ENCODE measurements around the gene TMOD1.

TMOD1 gene

DNA sequence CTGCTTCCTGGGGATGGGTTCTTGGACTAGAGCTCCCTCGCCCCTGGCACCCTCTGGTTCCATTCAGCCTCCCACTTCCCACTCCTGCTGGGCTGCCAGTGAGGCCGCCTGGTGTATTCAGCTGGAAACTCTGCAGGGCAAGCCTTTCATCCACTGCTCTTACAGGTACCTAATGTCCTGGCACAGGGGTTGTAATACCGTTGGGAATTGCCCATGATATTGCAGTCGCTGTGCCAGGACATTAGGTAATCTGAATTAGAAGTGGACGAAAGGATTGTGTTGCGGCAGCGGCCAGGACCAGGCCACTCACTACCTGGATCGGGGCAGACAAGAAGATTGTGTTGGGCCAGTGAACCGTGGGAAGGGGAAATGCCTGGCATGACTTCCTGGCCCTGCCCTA is 13.1 kb downstream of the TMOD1 start:
- no peaks in the 10 kb centered on the region for H3K9me2 ChIP-seq (ENCODE audit: low read depth, low read length)
- no peak overlapping the region for H3K9ac ChIP-seq (ENCODE audit: low read length)
- H3K79me2 ChIP-seq (ENCODE audit: insufficient read depth, low read length): no peaks in the 10 kb centered on the region
- H3K4me2 ChIP-seq (ENCODE audit: low read length): no peak overlapping the region
- H3F3A ChIP-seq (ENCODE audit: insufficient read depth, low read length): no peaks in the 10 kb centered on the region
- no peaks in the 10 kb centered on the region for H3K9me3 ChIP-seq (ENCODE audit: low read length)
- H3K4me1 ChIP-seq (ENCODE audit: insufficient read depth, low read length, severe bottlenecking): no peaks in the 10 kb centered on the region
- H2AFZ ChIP-seq (ENCODE audit: low read length): no peak overlapping the region
- TF ChIP-seq CTCF (IDR thresholded peaks at IDR 0.05; ENCODE audit: low read length) (no peak), EZH2 (IDR thresholded peaks at IDR 0.05; ENCODE audit: borderline replicate concordance, low read length) (no peak)
- H3K4me3 ChIP-seq (ENCODE audit: low read depth, low read length, poor library complexity, severe bottlenecking): no peak overlapping the region
- H3K36me3 ChIP-seq (ENCODE audit: insufficient read depth, low read length): no peaks in the 10 kb centered on the region
- H3K27ac ChIP-seq (ENCODE audit: low read depth, low read length, poor library complexity, severe bottlenecking): no peak overlapping the region
- no peaks in the 10 kb centered on the region for H3K27me3 ChIP-seq (ENCODE audit: insufficient read depth, low read length)
- H4K20me1 ChIP-seq (ENCODE audit: insufficient read depth, low read length): no peaks in the 10 kb centered on the region

- H3K79me2 ChIP-seq (ENCODE audit: insufficient read depth, low read length): no peaks in the 10 kb centered on the region
- no peaks in the 10 kb centered on the region for H3K36me3 ChIP-seq (ENCODE audit: insufficient read depth, low read length)
- no peaks in the 10 kb centered on the region for H3F3A ChIP-seq (ENCODE audit: insufficient read depth, low read length)
- H3K27ac ChIP-seq (ENCODE audit: low read depth, low read length, poor library complexity, severe bottlenecking): no peak overlapping the region
- no peaks in the 10 kb centered on the region for H3K9me2 ChIP-seq (ENCODE audit: low read depth, low read length)
- no peak overlapping the region for H3K4me3 ChIP-seq (ENCODE audit: low read depth, low read length, poor library complexity, severe bottlenecking)
- H4K20me1 ChIP-seq (ENCODE audit: insufficient read depth, low read length): no peaks in the 10 kb centered on the region
- H3K27me3 ChIP-seq (ENCODE audit: insufficient read depth, low read length): no peaks in the 10 kb centered on the region
- no peak overlapping the region for H3K4me2 ChIP-seq (ENCODE audit: low read length)
- H3K4me1 ChIP-seq (ENCODE audit: insufficient read depth, low read length, severe bottlenecking): no peaks in the 10 kb centered on the region
- no peak for TF ChIP-seq CTCF (IDR thresholded peaks at IDR 0.05; ENCODE audit: low read length)
- no peak for TF ChIP-seq EZH2 (IDR thresholded peaks at IDR 0.05; ENCODE audit: borderline replicate concordance, low read length)
- H3K9ac ChIP-seq (ENCODE audit: low read length): no peak overlapping the region
- H3K9me3 ChIP-seq (ENCODE audit: low read length): no peaks in the 10 kb centered on the region
- H2AFZ ChIP-seq (ENCODE audit: low read length): no peak overlapping the region
Observed at GRCh38 chr9:97515662-97516061, 14.2 kb downstream of the TMOD1 start.

- Histone ChIP-seq H3K27ac (ENCODE audit: low read depth, low read length, poor library complexity, severe bottlenecking) (no peak overlapping the region), H3K9ac (ENCODE audit: low read length) (no peak overlapping the region), H3K4me1 (ENCODE audit: insufficient read depth, low read length, severe bottlenecking) (no peaks in the 10 kb centered on the region), H3K79me2 (ENCODE audit: insufficient read depth, low read length) (no peaks in the 10 kb centered on the region), H3K9me2 (ENCODE audit: low read depth, low read length) (no peaks in the 10 kb centered on the region), H3K4me3 (ENCODE audit: low read depth, low read length, poor library complexity, severe bottlenecking) (no peak overlapping the region), H3K4me2 (ENCODE audit: low read length) (no peak overlapping the region), H3K27me3 (ENCODE audit: insufficient read depth, low read length) (no peaks in the 10 kb centered on the region), H2AFZ (ENCODE audit: low read length) (no peak overlapping the region), H3F3A (ENCODE audit: insufficient read depth, low read length) (no peaks in the 10 kb centered on the region), H3K9me3 (ENCODE audit: low read length) (no peaks in the 10 kb centered on the region), H3K36me3 (ENCODE audit: insufficient read depth, low read length) (no peaks in the 10 kb centered on the region), H4K20me1 (ENCODE audit: insufficient read depth, low read length) (no peaks in the 10 kb centered on the region)
- TF ChIP-seq EZH2 (IDR thresholded peaks at IDR 0.05; ENCODE audit: borderline replicate concordance, low read length) (no peak), CTCF (IDR thresholded peaks at IDR 0.05; ENCODE audit: low read length) (no peak)
Observed at GRCh38 chr9:97516111-97516510, 14.6 kb downstream of the TMOD1 start.
